ENCODE results near the gene TBC1D8. TPM values are rescaled to one million over a fixed set of nuclear protein-coding genes. Genes with fewer than 3 reads are reported as not detected.
A peak's percentile ranks its signal among the peaks of the same experiment; 100 is the strongest.

The TBC1D8 gene
- total and polyA plus RNA-seq, 4 experiments from 2014 or later: 0.15 to 2.4 (median 1.5) TPM

DNA sequence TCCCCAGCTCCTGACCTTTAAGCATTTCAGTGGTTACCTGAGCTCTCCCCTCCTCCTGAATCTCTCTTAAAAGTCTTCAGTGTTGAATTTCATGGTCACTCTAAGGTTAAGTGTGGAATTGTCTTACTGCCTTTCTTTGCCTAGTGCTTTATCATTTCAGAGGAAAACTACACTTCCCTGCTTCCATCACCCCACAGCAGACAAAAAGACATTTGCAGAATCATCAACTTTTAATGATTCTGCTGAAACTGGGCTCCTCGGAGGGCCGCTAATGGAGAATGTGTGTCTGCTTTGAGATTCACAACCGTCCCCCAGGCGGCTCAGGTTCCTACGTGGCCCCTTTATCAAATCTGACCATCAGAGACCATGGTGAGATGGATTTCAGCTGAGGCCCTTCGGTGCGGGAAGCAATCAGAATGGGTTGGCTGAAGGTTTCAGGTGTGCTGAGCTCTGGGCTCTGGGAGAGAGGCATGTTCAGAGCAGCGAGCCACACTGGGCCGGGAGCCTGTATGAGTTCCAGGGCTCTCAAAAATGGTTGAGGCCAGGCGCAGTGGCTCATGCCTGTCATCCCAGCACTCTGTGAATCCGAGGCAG is 41.9 kb upstream of the TBC1D8 start:
- DNase-seq: no peak
- H3K27ac Mint-ChIP-seq: no peak overlapping the region
- peaks cover 2 to 3% of the 10 kb centered on the region in 2 donors for H3K27me3 Mint-ChIP-seq
- H3K9me3 Mint-ChIP-seq: peaks cover 0 to 12% (median 3%) of the 10 kb centered on the region in 8 donors
- no peaks in the 10 kb centered on the region for H3K27me3 ChIP-seq (ENCODE audit: insufficient read depth, low read length)
- ChIA-PET CTCF (ENCODE audit: partially characterized antibody) (interaction anchor here (5.8 kb wide), 1 partner anchor 11 kb away, joined by 29 read pairs; no protein-coding TSS in a partner anchor), POLR2A (ENCODE audit: partially characterized antibody) (no interaction called here)
- H3K4me1 Mint-ChIP-seq: peaks cover 0 to 1% (median under 1%) of the 10 kb centered on the region in 4 donors
- no peak overlapping the region for H3K27ac ChIP-seq (ENCODE audit: low read depth, low read length)
- intact Hi-C loops (cut with micrococcal nuclease): no loop called here
- H3K36me3 Mint-ChIP-seq: no peaks in the 10 kb centered on the region
- H3K9me3 ChIP-seq (ENCODE audit: control insufficient read depth in 1 of 2, low read length in 2 of 2): no peaks in the 10 kb centered on the region
- H3K36me3 ChIP-seq (ENCODE audit: insufficient read depth, low read length): no peaks in the 10 kb centered on the region
- H3K4me1 ChIP-seq (ENCODE audit: insufficient read depth, low read length): no peaks in the 10 kb centered on the region
- H3K4me3 Mint-ChIP-seq: no peak overlapping the region
- H3K4me3 ChIP-seq (ENCODE audit: low read length in 2 of 2): no peak overlapping the region

DNA sequence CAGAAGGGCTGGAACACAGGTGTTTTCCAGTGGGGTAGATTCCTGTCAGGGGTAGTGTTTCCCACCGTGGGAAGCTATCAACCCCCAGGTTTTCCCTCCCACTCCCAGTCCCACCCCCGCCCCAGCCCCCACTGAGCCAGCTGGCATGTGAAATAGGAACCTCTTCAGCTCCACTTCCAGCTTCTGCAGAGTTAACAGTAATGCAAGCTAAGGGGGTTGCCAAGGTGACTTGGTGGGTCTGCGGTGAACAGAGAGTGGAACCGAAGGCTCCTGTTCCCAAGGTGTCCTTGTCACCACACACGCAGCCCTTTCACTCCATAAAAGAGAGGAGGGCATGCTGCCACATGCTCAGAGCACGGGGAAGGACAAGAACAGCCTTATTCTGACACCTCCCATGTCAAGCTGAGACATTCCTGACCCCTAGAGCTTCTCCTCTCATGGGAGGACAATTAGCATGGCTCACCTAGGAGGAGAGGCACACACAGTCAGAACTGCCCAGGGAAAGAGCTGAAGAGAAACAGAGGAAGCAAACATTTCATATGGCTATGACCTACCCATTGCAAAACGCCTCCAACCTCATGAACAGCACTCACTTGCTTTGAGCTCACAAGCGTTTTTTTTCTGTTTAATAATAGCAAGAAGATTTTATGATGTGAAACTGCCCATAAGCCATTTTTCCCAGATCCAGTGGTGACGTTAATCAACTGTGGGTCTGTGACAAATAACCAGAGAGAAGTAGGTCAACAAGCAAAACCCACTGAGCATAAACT is 39.8 kb upstream of the TBC1D8 start:
- no peak for DNase-seq
- H3K27ac Mint-ChIP-seq: no peak overlapping the region
- no peaks in the 10 kb centered on the region for H3K36me3 ChIP-seq (ENCODE audit: insufficient read depth, low read length)
- peaks cover 0 to 19% (median 6%) of the 10 kb centered on the region in 8 donors for H3K9me3 Mint-ChIP-seq
- intact Hi-C loops (cut with micrococcal nuclease): no loop called here
- ChIA-PET CTCF (ENCODE audit: partially characterized antibody) (interaction anchor here (1.3 to 1.7 kb wide), 2 partner anchors 10 to 14 kb away, joined by 4 to 5 read pairs; no protein-coding TSS in a partner anchor), POLR2A (ENCODE audit: partially characterized antibody) (no interaction called here)
- H3K36me3 Mint-ChIP-seq: no peaks in the 10 kb centered on the region
- H3K27me3 Mint-ChIP-seq: peaks cover under 1 to 2% of the 10 kb centered on the region in 2 donors
- no peaks in the 10 kb centered on the region for H3K9me3 ChIP-seq (ENCODE audit: control insufficient read depth in 1 of 2, low read length in 2 of 2)
- no peaks in the 10 kb centered on the region for H3K4me1 ChIP-seq (ENCODE audit: insufficient read depth, low read length)
- peaks cover 0 to 1% (median 0%) of the 10 kb centered on the region in 4 donors for H3K4me1 Mint-ChIP-seq
- H3K4me3 Mint-ChIP-seq: no peak overlapping the region
- H3K27ac ChIP-seq (ENCODE audit: low read depth, low read length): no peak overlapping the region
- no peaks in the 10 kb centered on the region for H3K27me3 ChIP-seq (ENCODE audit: insufficient read depth, low read length)
- no peak overlapping the region for H3K4me3 ChIP-seq (ENCODE audit: low read length in 2 of 2)

DNA sequence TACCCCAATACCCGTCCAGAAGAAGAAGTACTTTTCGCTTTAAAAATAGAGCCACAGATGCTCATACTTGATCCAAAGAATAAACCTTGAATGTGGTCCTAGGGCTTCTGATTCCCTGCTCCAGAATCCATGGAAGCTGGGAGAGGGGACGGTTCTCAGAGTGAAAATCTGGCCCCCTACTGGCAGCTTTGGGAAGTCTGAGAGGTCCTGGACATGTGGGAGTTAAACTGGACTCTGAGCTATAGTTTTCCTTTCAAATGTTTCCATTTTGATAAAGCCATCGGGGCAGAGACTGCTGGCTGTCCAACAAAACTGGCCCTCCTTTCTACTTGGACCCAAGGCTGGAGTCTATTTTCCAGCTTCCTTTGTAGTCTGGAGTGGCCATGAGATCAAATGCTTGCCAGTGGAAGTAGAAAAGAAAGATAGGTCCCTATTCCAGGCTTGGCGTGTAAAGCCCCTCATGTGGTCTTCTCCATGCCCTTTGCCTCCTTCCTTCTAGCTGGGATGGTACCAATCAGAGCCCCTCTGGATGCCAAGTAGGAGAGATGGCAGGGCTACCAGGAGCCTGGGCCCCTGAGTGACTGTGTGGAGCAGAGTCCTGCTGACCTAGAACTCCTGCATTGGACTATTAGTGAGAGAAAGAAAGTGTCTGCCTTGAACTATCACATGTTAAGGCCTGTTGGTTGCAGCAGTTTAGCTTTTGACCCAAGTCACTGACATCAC is 37.7 kb upstream of the TBC1D8 start:
- CTCF ChIA-PET (ENCODE audit: partially characterized antibody): interaction anchor here (1.0 to 1.8 kb wide), 3 partner anchors 15 to 176 kb away, joined by 3 to 6 read pairs (median 6); no protein-coding TSS in a partner anchor

DNA sequence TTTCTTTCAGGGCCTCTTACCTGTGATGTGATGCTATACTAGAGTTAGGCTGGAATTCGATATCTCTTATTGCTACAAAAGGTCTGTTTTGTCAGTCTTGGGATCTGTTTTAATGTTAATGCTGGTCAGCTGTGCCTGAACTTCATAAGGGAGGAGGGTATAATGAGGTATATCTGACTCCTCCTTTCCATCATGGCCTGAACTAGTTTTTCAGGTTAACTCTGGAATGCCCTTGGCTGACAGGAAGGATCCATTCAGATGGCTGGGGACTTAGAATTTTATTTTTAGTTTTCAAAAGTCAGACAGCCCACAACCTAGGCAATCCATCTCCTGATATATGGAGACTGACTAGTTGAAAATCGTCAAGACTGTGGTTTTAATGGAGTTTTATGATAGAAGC is 35.9 kb upstream of the TBC1D8 start:
- H3K9me3 Mint-ChIP-seq: peaks cover 0 to 19% (median 6%) of the 10 kb centered on the region in 8 donors
- intact Hi-C loops (cut with micrococcal nuclease): no loop called here
- H3K27ac Mint-ChIP-seq: no peak overlapping the region
- ChIA-PET POLR2A (ENCODE audit: partially characterized antibody) (no interaction called here), CTCF (ENCODE audit: partially characterized antibody) (no interaction called here)
- H3K4me3 Mint-ChIP-seq: no peak overlapping the region
- Histone ChIP-seq H3K27ac (ENCODE audit: low read depth, low read length) (no peak overlapping the region), H3K4me3 (ENCODE audit: low read length in 2 of 2) (no peak overlapping the region), H3K4me1 (ENCODE audit: insufficient read depth, low read length) (no peaks in the 10 kb centered on the region), H3K36me3 (ENCODE audit: insufficient read depth, low read length) (no peaks in the 10 kb centered on the region), H3K9me3 (ENCODE audit: control insufficient read depth in 1 of 2, low read length in 2 of 2) (no peaks in the 10 kb centered on the region), H3K27me3 (ENCODE audit: insufficient read depth, low read length) (no peaks in the 10 kb centered on the region)
- DNase-seq: no peak
- H3K36me3 Mint-ChIP-seq: no peaks in the 10 kb centered on the region
- H3K4me1 Mint-ChIP-seq: peaks cover 0 to 1% (median 0%) of the 10 kb centered on the region in 4 donors
- H3K27me3 Mint-ChIP-seq: peaks cover 0 to 2% of the 10 kb centered on the region in 2 donors

More for the DNA sequence above, 37.7 kb upstream of the TBC1D8 start:
- no peaks in the 10 kb centered on the region for H3K27me3 ChIP-seq (ENCODE audit: insufficient read depth, low read length)
- DNase-seq: no peak
- Mint-ChIP-seq H3K36me3 (no peaks in the 10 kb centered on the region), H3K4me1 (peaks cover 0 to 1% (median 0%) of the 10 kb centered on the region in 4 donors), H3K27me3 (peaks cover 0 to 2% of the 10 kb centered on the region in 2 donors), H3K9me3 (peaks cover 0 to 19% (median 6%) of the 10 kb centered on the region in 8 donors), H3K27ac (no peak overlapping the region), H3K4me3 (no peak overlapping the region)
- intact Hi-C loops (cut with micrococcal nuclease): no loop called here
- H3K4me3 ChIP-seq (ENCODE audit: low read length in 2 of 2): no peak overlapping the region
- no peaks in the 10 kb centered on the region for H3K36me3 ChIP-seq (ENCODE audit: insufficient read depth, low read length)
- POLR2A ChIA-PET (ENCODE audit: partially characterized antibody): no interaction called here
- no peaks in the 10 kb centered on the region for H3K4me1 ChIP-seq (ENCODE audit: insufficient read depth, low read length)
- H3K27ac ChIP-seq (ENCODE audit: low read depth, low read length): no peak overlapping the region
- no peaks in the 10 kb centered on the region for H3K9me3 ChIP-seq (ENCODE audit: control insufficient read depth in 1 of 2, low read length in 2 of 2)

DNA sequence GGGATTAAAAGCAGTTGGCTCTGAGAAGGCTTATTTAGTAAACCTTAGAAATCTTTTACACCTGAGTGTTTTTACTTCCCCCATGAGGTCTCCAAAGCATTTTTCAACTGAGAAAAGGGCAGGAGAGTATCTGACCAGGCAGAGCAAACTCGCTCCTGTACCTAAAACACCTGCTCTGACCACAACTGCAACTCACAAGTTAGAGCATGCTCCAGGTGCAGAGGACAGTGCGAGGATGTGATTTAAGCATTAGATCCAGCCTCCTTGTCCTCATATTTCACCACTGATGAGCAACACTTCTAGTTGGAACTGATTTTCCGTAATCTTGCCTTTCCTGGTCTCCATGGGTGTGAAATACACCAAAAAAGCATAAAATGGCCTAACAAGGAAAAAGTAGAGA is 34.5 kb upstream of the TBC1D8 start:
- Mint-ChIP-seq H3K4me3 (no peak overlapping the region), H3K27me3 (no peaks in the 10 kb centered on the region), H3K36me3 (no peaks in the 10 kb centered on the region), H3K4me1 (no peaks in the 10 kb centered on the region), H3K27ac (no peak overlapping the region), H3K9me3 (peaks cover 0 to 19% (median 6%) of the 10 kb centered on the region in 8 donors)
- Histone ChIP-seq H3K4me3 (ENCODE audit: low read length in 2 of 2) (no peak overlapping the region), H3K4me1 (ENCODE audit: insufficient read depth, low read length) (no peaks in the 10 kb centered on the region), H3K36me3 (ENCODE audit: insufficient read depth, low read length) (no peaks in the 10 kb centered on the region), H3K27me3 (ENCODE audit: insufficient read depth, low read length) (no peaks in the 10 kb centered on the region), H3K9me3 (ENCODE audit: control insufficient read depth in 1 of 2, low read length in 2 of 2) (no peaks in the 10 kb centered on the region), H3K27ac (ENCODE audit: low read depth, low read length) (no peak overlapping the region)
- intact Hi-C loops (cut with micrococcal nuclease): no loop called here
- ChIA-PET POLR2A (ENCODE audit: partially characterized antibody) (no interaction called here), CTCF (ENCODE audit: partially characterized antibody) (no interaction called here)
- DNase-seq: no peak

DNA sequence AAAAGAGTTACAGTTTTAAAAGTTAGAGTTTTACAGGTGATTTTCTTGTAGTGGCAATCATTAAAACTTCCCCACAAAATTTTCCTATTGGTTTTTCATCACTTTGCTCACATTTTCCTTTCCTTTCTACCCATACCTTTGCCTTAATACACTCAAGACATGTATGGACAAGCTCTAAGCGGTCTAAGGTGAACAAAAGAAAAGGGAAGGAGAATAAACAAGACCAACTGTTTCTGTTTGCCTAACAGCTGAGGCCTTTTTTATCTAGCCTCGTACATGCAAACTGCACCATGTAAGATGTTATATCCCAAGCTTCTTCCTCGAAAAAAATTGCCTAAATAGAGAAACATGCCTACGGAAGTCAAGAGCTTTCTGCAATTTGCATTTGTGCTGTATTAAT is 33.9 kb upstream of the TBC1D8 start:
- no peak overlapping the region for H3K4me3 ChIP-seq (ENCODE audit: low read length in 2 of 2)
- H3K36me3 ChIP-seq (ENCODE audit: insufficient read depth, low read length): no peaks in the 10 kb centered on the region
- Mint-ChIP-seq H3K4me3 (no peak overlapping the region), H3K4me1 (no peaks in the 10 kb centered on the region), H3K27ac (no peak overlapping the region), H3K9me3 (peaks cover 0 to 19% (median 6%) of the 10 kb centered on the region in 8 donors), H3K27me3 (no peaks in the 10 kb centered on the region), H3K36me3 (no peaks in the 10 kb centered on the region)
- intact Hi-C loops (cut with micrococcal nuclease): no loop called here
- no peaks in the 10 kb centered on the region for H3K27me3 ChIP-seq (ENCODE audit: insufficient read depth, low read length)
- ChIA-PET POLR2A (ENCODE audit: partially characterized antibody) (no interaction called here), CTCF (ENCODE audit: partially characterized antibody) (no interaction called here)
- H3K27ac ChIP-seq (ENCODE audit: low read depth, low read length): no peak overlapping the region
- no peak for DNase-seq
- no peaks in the 10 kb centered on the region for H3K4me1 ChIP-seq (ENCODE audit: insufficient read depth, low read length)
- no peaks in the 10 kb centered on the region for H3K9me3 ChIP-seq (ENCODE audit: control insufficient read depth in 1 of 2, low read length in 2 of 2)

DNA sequence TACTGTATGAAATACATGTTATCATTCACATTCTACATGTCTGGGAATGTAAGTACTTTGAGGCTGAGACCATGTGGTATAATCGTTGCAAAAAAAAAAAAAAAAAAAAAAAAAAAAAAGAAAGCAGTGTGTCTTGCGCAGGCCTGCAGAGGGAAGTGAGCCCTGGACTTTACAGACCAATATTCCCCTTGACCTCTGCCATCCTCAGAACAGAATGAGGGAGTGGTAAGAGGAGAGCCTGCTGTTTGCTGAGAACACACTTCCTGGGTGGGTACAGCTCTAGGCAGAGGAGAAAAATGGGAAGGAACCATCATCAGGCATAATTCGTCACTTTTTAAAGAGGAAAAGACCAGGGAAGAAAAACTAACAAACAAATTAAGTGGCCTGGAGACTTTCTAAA is 28.8 kb upstream of the TBC1D8 start:
- Histone ChIP-seq H3K36me3 (ENCODE audit: insufficient read depth, low read length) (no peaks in the 10 kb centered on the region), H3K27me3 (ENCODE audit: insufficient read depth, low read length) (no peaks in the 10 kb centered on the region), H3K4me3 (ENCODE audit: low read length in 2 of 2) (no peak overlapping the region), H3K9me3 (ENCODE audit: control insufficient read depth in 1 of 2, low read length in 2 of 2) (no peaks in the 10 kb centered on the region), H3K27ac (ENCODE audit: low read depth, low read length) (no peak overlapping the region), H3K4me1 (ENCODE audit: insufficient read depth, low read length) (no peaks in the 10 kb centered on the region)
- CTCF ChIA-PET (ENCODE audit: partially characterized antibody): no interaction called here
- Mint-ChIP-seq H3K9me3 (no peaks in the 10 kb centered on the region), H3K27me3 (peaks cover 0 to 1% of the 10 kb centered on the region in 2 donors), H3K4me3 (no peak overlapping the region), H3K4me1 (no peaks in the 10 kb centered on the region), H3K36me3 (no peaks in the 10 kb centered on the region), H3K27ac (peak overlapping the region in 1 of 7 donors; percentile 25)
- DNase-seq: no peak
- POLR2A ChIA-PET (ENCODE audit: partially characterized antibody): no interaction called here
- intact Hi-C loops (cut with micrococcal nuclease): no loop called here

Measured in CD4-positive, alpha-beta memory T cell (primary cell).